K562 (cell line): ENCODE measurements around the gene CCDC47. TPM values are rescaled to one million over a fixed set of nuclear protein-coding genes. Genes with fewer than 3 reads are reported as not detected.
A peak's percentile ranks its signal among the peaks of the same experiment; 100 is the strongest.

ENCODE experiments used
- BCOR ChIP-seq: fragments of 450-650 bp; IDR thresholded peaks from 2 replicates; pipeline ENCODE4 v1.6.1; 2016
- CREM ChIP-seq: IDR thresholded peaks from 2 replicates; pipeline ENCODE4 v1.6.1; 2014; ENCODE audit warnings: antibody characterized with exemption, low read depth
- JUNB ChIP-seq: fragments of 450-650 bp; formaldehyde crosslinking; conservative IDR thresholded peaks from 2 replicates; pipeline ENCODE4 v1.4.0; 2020; ENCODE audit warnings: mild to moderate bottlenecking
- LARP7 ChIP-seq: fragments of 450-650 bp; IDR thresholded peaks from 2 replicates; pipeline ENCODE4 v1.6.1; 2016
- NFE2 ChIP-seq: IDR thresholded peaks from 2 replicates; pipeline ENCODE4 v1.6.1; 2014; ENCODE audit warnings: antibody characterized with exemption, low read depth
- PCBP1 ChIP-seq: fragments of 200-400 bp; formaldehyde crosslinking; IDR thresholded peaks from 2 replicates; pipeline ENCODE4 v1.6.1; 2018; ENCODE audit warnings: mild to moderate bottlenecking, low read depth, low read length; ENCODE audit not compliant: poor library complexity, severe bottlenecking
- PHF20 ChIP-seq: fragments of 450-650 bp; IDR thresholded peaks from 2 replicates; pipeline ENCODE4 v1.6.1; 2018; ENCODE audit not compliant: partially characterized antibody
- RNF219 ChIP-seq: fragments of 250-450 bp; sonication (Bioruptor Pico); IDR thresholded peaks from 2 replicates; pipeline ENCODE4 v1.5.0; 2022; ENCODE audit warnings: mild to moderate bottlenecking
- SMAD2 ChIP-seq: fragments of 150-350 bp; IDR thresholded peaks from 2 replicates; pipeline ENCODE4 v1.6.1; 2014; ENCODE audit warnings: low read depth, mild to moderate bottlenecking, low read length
- SMAD4 ChIP-seq: fragments of 250-450 bp; sonication (Bioruptor Pico); conservative IDR thresholded peaks from 2 replicates; pipeline ENCODE4 v1.8.0; 2021; ENCODE audit warnings: inconsistent platforms, mild to moderate bottlenecking, moderate library complexity
- STAT5A ChIP-seq: IDR thresholded peaks from 2 replicates; pipeline ENCODE4 v1.6.1; 2012; ENCODE audit warnings: low read length, inconsistent platforms, borderline replicate concordance
- TBL1XR1 ChIP-seq, 2 experiments: IDR thresholded peaks; 2 replicates each; pipeline ENCODE4 v1.6.1; 2012; ENCODE audit warnings: improper control_type of control experiment in 2 of 2, low read length in 2 of 2, mild to moderate bottlenecking in 1 of 2
- TRIM24 ChIP-seq, 2 experiments: fragments of 450-650 bp; IDR thresholded peaks; 2 replicates each; pipeline ENCODE4 v1.6.1; 2016
- ZFP30 ChIP-seq: fragments of 250-450 bp; sonication (Bioruptor Pico); IDR thresholded peaks from 2 replicates; pipeline ENCODE4 v1.8.0; 2022; ENCODE audit warnings: moderate library complexity, mild to moderate bottlenecking, inconsistent platforms, borderline replicate concordance
- ZNF695 ChIP-seq: fragments of 450-650 bp; formaldehyde crosslinking; IDR thresholded peaks from 2 replicates; pipeline ENCODE4 v1.4.0; 2020; ENCODE audit warnings: mild to moderate bottlenecking, moderate library complexity
- polyA plus RNA-seq, 8 experiments: library from polyadenylated mRNA; depleted of rRNA in 4 of 8; stranded (reverse) in 5 of 8; unstranded in 3 of 8; fragments of >200 nt; fragmentation: Nextera tagmentation in 2 of 8; fragmentation: Illumina TruSeq in 1 of 8; extraction: Ambion mirVana in 2 of 8; extraction: Trizol in 1 of 8; gene quantifications; 2 replicates each; pipeline versions ENCODE4 v1.2.1 to v1.2.3, GENCODE V29; 2011 to 2014; ENCODE audit warnings: inconsistent platforms in 1 of 8, missing spikeins in 1 of 8
- total RNA-seq, 7 experiments: library from RNA; depleted of rRNA in 6 of 7; stranded (reverse); fragments of >200 nt in 6 of 7; fragmentation: Illumina TruSeq in 2 of 7; extraction: Trizol in 2 of 7; gene quantifications; 2 replicates each; pipeline versions ENCODE4 v1.2.1 to v1.2.3, GENCODE V29; 2011 to 2021; ENCODE audit warnings: low replicate concordance in 1 of 7
- TF ChIP-seq, protein P1 (sequence below): sonication (generic); formaldehyde crosslinking; IDR thresholded peaks from 2 replicates; pipeline ENCODE4 v1.8.1; 2023; ENCODE audit warnings: missing genetic modification reagents, mild to moderate bottlenecking, borderline replicate concordance
- TF ChIP-seq, protein P2 (sequence below): fragments of 250-450 bp; sonication (Bioruptor Pico); IDR thresholded peaks from 2 replicates; pipeline ENCODE4 v1.4.0; 2020; ENCODE audit warnings: borderline replicate concordance
- TF ChIP-seq, protein P3 (sequence below): fragments of 250-450 bp; sonication (Bioruptor Pico); IDR thresholded peaks from 2 replicates; pipeline ENCODE4 v1.8.0; 2021; ENCODE audit warnings: moderate library complexity, mild to moderate bottlenecking, inconsistent platforms

The CCDC47 gene
- total and polyA plus RNA-seq, 9 of the 15 experiments (the other 6 are each of a cell fraction or from before 2014, with no cell fraction given), result 15.5 to 162 (median 122) TPM

DNA sequence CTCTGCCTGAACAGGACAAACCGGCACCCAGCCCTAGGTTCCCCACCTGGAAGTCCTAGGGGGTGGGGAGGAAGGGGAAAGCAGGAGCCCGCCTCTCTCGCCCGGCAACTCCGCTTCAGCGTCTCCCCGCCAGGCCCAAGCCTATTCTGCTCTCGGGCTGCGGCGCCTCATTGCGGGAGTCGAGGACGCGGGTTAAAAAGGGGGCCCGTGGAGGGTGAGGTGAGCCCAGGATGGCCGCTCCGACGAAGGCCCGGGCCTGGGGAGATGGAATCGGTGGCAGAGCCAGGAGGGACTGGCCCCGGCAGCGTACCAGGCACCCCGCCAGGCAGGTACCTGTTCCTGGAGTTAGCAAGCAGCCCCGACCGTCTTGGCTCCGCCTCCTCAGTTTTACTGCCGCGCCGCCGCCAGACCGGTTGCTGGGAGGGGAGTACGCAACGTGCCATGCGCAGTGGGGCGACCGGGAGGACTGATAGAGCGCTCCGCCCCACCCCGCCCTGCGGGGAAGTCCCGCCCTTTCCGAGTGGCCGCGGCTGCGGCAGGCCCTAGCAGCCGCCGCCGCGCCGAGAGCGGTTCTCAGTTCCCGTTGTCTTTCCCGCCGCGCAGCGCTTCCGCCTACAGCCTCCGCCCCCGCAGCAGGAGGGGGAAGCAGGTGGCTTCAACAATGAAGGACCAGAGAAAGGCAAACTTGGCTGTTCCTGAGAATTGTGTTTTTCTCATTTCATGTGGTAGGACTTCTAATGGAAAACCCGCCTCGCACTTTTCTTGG, 31.8 kb downstream of the CCDC47 start, which contains the start of gene STRADA (continued):
- TF ChIP-seq, protein P1, sequence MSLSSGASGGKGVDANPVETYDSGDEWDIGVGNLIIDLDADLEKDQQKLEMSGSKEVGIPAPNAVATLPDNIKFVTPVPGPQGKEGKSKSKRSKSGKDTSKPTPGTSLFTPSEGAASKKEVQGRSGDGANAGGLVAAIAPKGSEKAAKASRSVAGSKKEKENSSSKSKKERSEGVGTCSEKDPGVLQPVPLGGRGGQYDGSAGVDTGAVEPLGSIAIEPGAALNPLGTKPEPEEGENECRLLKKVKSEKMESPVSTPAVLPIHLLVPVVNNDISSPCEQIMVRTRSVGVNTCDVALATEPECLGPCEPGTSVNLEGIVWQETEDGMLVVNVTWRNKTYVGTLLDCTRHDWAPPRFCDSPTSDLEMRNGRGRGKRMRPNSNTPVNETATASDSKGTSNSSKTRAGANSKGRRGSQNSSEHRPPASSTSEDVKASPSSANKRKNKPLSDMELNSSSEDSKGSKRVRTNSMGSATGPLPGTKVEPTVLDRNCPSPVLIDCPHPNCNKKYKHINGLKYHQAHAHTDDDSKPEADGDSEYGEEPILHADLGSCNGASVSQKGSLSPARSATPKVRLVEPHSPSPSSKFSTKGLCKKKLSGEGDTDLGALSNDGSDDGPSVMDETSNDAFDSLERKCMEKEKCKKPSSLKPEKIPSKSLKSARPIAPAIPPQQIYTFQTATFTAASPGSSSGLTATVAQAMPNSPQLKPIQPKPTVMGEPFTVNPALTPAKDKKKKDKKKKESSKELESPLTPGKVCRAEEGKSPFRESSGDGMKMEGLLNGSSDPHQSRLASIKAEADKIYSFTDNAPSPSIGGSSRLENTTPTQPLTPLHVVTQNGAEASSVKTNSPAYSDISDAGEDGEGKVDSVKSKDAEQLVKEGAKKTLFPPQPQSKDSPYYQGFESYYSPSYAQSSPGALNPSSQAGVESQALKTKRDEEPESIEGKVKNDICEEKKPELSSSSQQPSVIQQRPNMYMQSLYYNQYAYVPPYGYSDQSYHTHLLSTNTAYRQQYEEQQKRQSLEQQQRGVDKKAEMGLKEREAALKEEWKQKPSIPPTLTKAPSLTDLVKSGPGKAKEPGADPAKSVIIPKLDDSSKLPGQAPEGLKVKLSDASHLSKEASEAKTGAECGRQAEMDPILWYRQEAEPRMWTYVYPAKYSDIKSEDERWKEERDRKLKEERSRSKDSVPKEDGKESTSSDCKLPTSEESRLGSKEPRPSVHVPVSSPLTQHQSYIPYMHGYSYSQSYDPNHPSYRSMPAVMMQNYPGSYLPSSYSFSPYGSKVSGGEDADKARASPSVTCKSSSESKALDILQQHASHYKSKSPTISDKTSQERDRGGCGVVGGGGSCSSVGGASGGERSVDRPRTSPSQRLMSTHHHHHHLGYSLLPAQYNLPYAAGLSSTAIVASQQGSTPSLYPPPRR (CRISPR knock-in tag), result no peak; the same call in 1 of the 2 replicates
- TF ChIP-seq, protein P2, sequence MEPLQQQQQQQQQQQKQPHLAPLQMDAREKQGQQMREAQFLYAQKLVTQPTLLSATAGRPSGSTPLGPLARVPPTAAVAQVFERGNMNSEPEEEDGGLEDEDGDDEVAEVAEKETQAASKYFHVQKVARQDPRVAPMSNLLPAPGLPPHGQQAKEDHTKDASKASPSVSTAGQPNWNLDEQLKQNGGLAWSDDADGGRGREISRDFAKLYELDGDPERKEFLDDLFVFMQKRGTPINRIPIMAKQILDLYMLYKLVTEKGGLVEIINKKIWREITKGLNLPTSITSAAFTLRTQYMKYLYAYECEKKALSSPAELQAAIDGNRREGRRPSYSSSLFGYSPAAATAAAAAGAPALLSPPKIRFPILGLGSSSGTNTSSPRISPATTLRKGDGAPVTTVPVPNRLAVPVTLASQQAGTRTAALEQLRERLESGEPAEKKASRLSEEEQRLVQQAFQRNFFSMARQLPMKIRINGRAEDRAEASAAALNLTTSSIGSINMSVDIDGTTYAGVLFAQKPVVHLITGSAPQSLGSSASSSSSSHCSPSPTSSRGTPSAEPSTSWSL (CRISPR knock-in tag), result no peak
- TF ChIP-seq ZFP30 (CRISPR knock-in tag) (no peak), RNF219 (CRISPR knock-in tag) (no peak), SMAD4 (CRISPR knock-in tag) (0 out of 2 replicates have a peak, but pooled peaks have one; percentile 51), SMAD2 (no peak), NFE2 (peak; percentile 8; the same call in 1 of the 2 replicates), CREM (peak; percentile 16; the same call in 1 of the 2 replicates), TBL1XR1 (IDR thresholded peaks at IDR 0.05; ENCODE audit: low read length in 2 of 2) (peak in 1 of 2 experiments; percentile 28; a peak in 1 of 4 replicates), BCOR (peak; percentile 67), ZNF695 (CRISPR knock-in tag) (no peak), JUNB (CRISPR knock-in tag) (no peak), LARP7 (no peak), PCBP1 (peak; percentile 91), TRIM24 (IDR thresholded peaks at IDR 0.05) (peak in 1 of 2 experiments; percentile 27; a peak in 1 of 4 replicates), STAT5A (no peak; the same call in 1 of the 2 replicates), PHF20 (peak; percentile 49)
- TF ChIP-seq, protein P3, sequence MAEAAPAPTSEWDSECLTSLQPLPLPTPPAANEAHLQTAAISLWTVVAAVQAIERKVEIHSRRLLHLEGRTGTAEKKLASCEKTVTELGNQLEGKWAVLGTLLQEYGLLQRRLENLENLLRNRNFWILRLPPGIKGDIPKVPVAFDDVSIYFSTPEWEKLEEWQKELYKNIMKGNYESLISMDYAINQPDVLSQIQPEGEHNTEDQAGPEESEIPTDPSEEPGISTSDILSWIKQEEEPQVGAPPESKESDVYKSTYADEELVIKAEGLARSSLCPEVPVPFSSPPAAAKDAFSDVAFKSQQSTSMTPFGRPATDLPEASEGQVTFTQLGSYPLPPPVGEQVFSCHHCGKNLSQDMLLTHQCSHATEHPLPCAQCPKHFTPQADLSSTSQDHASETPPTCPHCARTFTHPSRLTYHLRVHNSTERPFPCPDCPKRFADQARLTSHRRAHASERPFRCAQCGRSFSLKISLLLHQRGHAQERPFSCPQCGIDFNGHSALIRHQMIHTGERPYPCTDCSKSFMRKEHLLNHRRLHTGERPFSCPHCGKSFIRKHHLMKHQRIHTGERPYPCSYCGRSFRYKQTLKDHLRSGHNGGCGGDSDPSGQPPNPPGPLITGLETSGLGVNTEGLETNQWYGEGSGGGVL (CRISPR knock-in tag), result no peak
